Lower leg skin (tissue), 3 donors: Measurements from ENCODE around the gene ARHGAP25.

ENCODE experiments used
- CTCF ChIP-seq, 3 donors: fragments of 450-650 bp; IDR thresholded peaks; one replicate each; pipeline ENCODE4 v1.5.1; 2016; ENCODE audit warnings: antibody characterized with exemption in 3 of 3, mild to moderate bottlenecking in 3 of 3, moderate library complexity in 2 of 3
- POLR2A ChIP-seq, 2 donors: fragments of 450-650 bp; IDR thresholded peaks; one replicate each; pipeline ENCODE4 v1.6.1; 2016 to 2017; ENCODE audit warnings: antibody characterized with exemption in 2 of 2, mild to moderate bottlenecking in 1 of 2, moderate library complexity in 1 of 2

DNA sequence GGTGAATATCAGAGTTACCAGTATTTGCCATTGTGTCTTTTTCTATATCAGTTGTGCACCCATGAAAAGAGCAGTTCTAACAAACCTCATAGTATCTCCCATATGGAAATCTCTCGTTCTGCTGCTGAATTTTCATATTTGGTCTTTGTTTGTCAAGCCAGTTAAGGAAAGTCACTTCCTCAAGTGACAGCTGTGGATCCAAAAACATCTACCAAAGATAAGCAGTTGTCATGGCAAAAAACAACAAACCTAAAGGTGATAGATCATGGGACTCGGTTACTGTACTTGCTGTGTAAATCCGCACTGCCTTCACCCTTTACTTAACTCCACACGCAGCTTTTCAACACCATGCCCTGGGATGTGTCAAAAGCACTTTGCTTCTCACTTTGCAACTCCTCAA is 119.3 kb downstream of the ARHGAP25 start:
- TF ChIP-seq POLR2A (IDR thresholded peaks at IDR 0.05) (no peak), CTCF (IDR thresholded peaks at IDR 0.05) (no peak)
